Measurements from ENCODE around the gene ADAMTS12.

ADAMTS12 gene

DNA sequence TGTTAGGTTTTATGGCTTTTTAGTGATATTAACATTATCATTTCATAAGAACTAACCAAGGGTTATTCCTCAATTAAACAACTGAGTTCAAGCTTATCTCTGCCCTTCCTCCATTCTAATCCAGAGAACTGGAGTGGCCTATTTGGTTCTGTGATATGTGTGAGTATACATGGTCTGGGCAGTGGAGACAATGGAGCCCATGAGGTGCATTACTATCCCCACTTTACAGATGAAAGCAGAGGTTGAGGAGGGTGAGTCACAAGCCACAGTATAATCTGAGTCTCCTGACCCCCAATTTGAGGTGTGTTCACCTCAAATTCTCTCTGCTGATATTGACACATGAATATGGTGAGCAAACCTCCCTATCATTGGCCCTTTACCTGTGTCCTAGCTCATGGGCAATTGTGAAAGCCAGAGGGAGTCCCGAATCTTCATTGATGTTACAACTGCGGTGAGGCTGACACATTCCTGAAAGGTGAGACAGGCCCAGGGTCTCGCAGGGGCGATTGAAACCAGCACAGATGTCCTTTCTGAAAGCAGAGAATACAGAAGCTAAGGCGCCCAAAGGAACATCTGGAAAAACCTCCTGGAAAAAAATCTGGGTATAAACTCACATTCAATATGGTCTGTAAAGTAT is 233.9 kb downstream of the ADAMTS12 start:
- DNase-seq (ENCODE audit: low read depth, low spot score), result no peak

DNA sequence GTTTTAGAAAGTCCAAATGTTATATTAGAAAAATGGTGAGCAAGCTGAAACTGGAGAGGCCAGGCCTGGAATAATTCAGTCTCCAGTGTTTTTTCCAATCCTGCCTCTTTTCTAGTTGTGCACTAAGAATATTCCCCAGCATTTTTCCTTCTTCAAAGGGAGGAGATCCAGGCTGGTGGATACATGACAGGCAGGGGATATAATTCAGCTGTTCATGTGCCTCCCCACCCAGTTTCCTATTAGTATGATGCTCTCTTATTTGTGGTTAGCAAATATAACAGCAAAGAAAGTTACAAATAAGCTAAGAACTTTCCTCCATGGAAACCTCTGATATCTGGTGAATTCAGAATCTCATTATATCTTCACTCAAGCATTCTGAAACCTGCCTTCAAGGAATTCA is 234.6 kb downstream of the ADAMTS12 start:
- no peak for DNase-seq (ENCODE audit: low read depth, low spot score)

DNA sequence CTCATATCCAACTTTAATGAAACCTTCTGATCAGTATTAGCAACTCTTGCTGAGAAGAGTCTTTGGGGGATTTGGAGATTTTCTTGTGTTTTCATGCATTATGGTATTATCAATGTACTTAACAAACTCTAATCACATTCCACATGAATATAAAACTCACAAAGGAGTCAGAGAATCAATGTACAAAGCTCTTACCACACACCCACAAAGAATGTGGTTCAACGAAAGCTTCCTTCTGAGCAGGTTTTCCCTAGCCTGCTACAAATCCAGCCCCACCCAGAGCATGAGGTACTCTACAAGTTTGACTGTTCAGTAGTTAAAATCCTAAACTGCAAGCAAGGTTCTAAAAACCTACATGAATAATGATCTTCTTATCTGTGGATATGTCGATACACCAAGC is 240.9 kb downstream of the ADAMTS12 start:
- DNase-seq (ENCODE audit: low read depth, low spot score), result no peak

- no peak for DNase-seq (ENCODE audit: low read depth, low spot score)
Measured at GRCh38 chr5:33649549-33650482, 242.0 kb downstream of the ADAMTS12 start.

GRCh38 chr5:33641744-33642505 is 249.9 kb downstream of the ADAMTS12 start:
- no peak for DNase-seq (ENCODE audit: low read depth, low spot score)

DNA sequence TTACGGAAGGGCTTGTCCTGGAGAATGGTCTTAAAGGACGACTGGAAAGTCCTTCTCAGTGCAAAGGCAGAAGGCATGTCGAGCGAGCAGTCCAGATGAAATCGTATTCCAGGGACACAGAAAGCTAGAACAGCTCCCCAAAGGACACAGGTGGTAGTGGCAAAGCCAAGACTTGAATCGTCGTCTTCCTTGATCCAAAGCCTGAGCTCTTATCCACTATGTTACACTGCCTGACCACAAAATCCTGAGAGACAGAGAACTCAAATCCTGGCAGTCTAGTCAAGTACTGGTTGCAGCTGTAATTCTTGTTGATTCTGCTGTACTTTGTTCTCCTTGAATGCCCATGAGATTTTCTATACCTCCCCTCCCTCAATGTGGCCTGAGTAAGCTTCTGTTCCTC is 252.3 kb downstream of the ADAMTS12 start:
- DNase-seq (ENCODE audit: low read depth, low spot score), result no peak

DNA sequence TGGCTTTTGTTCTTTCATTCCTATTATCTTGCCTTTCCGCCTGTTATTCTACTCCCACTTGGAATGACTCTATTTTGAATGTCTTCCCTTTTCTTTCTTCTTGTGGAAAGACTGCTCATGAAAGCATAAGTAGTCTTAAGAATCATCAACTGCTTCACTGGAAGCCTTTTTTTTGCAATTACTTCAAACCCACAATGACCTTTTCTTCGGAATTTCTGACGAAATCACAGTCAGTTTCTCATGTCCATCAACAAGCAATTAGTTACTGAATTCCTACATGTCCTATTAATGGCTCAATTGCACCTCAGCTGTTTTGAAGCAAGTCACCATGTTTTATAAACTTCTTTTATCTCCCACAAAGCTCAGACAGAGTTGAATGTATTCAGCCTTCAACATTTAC is 254.8 kb downstream of the ADAMTS12 start:
- no peak for DNase-seq (ENCODE audit: low read depth, low spot score)

GRCh38 chr5:33635582-33635981 is 256.2 kb downstream of the ADAMTS12 start:
- DNase-seq (ENCODE audit: low read depth, low spot score), result no peak

GRCh38 chr5:33633699-33634098 is 258.1 kb downstream of the ADAMTS12 start:
- no peak for DNase-seq (ENCODE audit: low read depth, low spot score)

- DNase-seq (ENCODE audit: low read depth, low spot score), result no peak
Measured at GRCh38 chr5:33631786-33632185, 260.0 kb downstream of the ADAMTS12 start.

DNA sequence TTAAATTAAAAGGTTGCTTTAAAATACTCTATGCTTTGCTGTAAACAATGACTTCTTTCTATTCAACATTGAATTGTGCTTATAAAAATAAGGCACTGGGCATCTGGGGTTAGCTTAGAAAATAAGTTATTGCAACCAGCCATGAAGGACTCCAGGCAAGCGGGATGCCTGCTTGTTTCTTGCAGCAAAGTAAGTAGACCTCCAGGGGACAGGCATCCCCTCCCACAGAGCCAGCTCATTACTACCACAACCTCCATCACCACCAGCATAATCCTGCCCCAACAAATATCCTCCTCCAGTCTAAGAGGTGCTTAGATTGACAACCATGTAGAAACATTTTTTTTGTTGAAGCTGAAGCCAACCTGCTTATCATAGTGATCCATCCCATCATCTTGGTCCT is 260.7 kb downstream of the ADAMTS12 start:
- DNase-seq (ENCODE audit: low read depth, low spot score), result no peak

DNA sequence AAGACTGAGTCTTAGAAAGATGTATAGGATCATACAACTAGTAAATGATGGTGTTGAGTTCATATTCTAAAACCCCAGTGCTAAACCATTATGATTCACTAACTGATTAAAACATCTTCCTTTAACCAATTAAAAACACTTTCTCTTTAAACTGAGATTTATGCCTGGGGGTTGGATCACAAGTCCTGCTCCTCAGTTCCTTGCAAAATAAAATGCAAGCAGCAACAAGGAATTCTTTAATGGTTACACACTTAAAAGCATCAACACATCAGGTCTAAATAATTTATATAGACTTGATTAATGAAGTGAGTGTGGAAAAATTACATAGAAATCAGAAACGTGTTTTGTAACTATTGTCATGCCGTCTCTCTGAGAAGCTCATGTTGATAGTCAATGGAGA is 261.8 kb downstream of the ADAMTS12 start:
- DNase-seq (ENCODE audit: low read depth, low spot score), result no peak

DNA sequence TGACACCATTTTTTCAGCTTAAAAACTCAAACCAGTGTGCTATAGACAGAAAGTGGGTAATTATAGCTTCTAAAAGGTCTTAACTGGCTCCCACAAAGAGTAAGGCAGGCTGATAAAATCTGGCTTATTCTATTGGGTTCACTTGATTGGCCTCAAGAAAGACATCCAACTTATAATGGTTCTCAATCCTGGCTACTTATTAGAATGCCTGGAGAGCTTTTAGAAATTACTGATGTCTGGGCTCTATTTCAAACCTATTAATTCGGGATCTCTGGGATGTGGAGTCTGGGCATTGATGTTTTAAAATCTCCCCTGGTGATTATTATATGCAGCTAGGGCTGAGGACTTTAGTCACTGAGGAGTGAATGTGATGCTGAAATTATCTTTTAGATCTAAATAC is 263.0 kb downstream of the ADAMTS12 start:
- no peak for DNase-seq (ENCODE audit: low read depth, low spot score)

- no peak for DNase-seq (ENCODE audit: low read depth, low spot score)
Measured at GRCh38 chr5:33621514-33621913, 270.3 kb downstream of the ADAMTS12 start.

DNA sequence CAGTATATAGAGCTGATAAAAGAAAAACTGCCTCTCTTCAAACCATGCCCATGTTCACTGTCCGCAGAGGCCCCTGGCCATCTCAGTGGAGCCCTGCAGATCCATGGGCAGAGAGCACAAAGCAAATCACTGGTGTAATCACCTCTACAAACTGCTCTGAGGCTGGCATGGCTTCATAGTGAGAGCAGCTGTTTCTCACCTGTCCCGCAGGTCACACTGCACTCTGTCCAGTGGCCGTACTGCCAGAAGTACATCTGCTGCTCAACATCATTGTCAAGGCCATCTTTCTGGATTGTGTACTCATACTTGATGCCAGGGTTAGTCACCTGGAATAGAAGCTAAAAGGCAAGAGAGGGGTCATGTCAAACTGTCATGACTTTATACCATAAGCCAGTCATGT is 277.8 kb downstream of the ADAMTS12 start:
- DNase-seq (ENCODE audit: low read depth, low spot score), result no peak

- no peak for DNase-seq (ENCODE audit: low read depth, low spot score)
Measured at GRCh38 chr5:33612386-33612785, 279.4 kb downstream of the ADAMTS12 start.

DNA sequence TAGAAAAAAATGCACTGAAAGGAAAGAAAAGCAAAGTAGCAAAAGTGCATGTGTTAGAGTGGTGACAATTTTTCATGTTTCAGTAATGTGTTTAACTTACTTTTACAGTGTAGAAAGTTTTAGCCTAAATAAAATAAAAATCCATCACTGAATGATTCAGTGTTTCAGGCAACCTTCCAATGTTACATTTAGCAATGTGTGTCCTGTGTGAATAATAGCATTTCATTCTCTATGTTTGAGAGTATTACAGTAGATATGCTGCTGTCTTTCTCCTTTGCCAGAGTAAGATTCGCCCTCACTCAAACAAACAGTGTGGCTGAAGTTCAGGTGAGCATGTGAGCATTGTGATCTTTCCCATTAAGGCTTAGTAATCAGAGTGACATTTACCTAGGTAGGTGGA is 279.9 kb downstream of the ADAMTS12 start:
- no peak for DNase-seq (ENCODE audit: low read depth, low spot score)

- DNase-seq (ENCODE audit: low read depth, low spot score), result no peak
Measured at GRCh38 chr5:33608344-33609041, 283.3 kb downstream of the ADAMTS12 start.

DNA sequence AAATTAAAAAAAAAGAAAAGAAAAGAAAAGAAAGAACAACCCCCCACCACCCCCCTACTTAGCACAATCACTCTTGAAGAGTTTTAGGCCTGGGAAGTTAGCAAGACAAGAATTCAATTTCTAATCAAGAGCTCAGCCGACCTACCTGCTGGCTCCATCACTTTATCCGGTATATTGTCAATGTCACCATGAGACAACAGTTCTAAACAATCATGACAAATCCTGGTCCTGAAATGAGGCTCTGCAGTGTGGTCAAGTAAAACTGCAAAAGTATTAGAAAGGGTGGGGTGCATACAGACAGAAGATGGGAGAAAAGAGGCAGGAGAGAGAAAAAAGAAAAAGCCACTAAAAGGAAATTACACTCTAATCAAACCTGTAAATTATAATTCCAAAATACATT is 287.3 kb downstream of the ADAMTS12 start:
- DNase-seq (ENCODE audit: low read depth, low spot score), result no peak

DNA sequence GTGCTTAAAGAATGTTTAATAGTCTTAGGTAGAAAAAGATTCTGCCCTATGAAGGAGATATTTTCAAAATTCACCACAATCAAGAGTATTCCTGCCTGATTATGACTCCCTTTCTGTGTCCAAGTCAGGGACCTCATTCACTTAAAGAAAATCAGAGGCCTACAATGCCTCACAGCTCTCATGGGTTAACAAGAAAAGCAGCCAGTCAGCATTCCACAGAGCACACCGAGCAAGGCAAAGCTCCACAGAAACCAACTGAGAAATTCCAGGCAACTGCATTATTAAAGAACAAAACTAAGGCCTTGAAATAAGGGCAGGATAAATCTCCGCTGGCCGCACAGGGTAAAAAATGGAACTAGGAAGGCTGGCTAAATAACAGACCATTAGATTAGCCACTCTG is 289.9 kb downstream of the ADAMTS12 start:
- no peak for DNase-seq (ENCODE audit: low read depth, low spot score)

GRCh38 chr5:33595303-33595702 is 296.5 kb downstream of the ADAMTS12 start:
- no peak for DNase-seq (ENCODE audit: low read depth, low spot score)

- no peak for DNase-seq (ENCODE audit: low read depth, low spot score)
Measured at GRCh38 chr5:33594006-33594405, 297.8 kb downstream of the ADAMTS12 start.

All from brain pericyte (primary cell).